ENCODE results near the gene ATP1A2.

Gene ATP1A2

GRCh38 chr1:160136926-160137200, 21.3 kb downstream of the ATP1A2 start:
- no peak overlapping the region for H3K4me3 ChIP-seq (ENCODE audit: low read depth, low read length)
- TF ChIP-seq MAX (IDR thresholded peaks at IDR 0.05; ENCODE audit: low read depth, low read length) (no peak), CTCF (IDR thresholded peaks at IDR 0.05; ENCODE audit: low read depth, low read length) (no peak), MYC (IDR thresholded peaks at IDR 0.05; ENCODE audit: low read depth, low read length) (no peak), POLR2A (IDR thresholded peaks at IDR 0.05; ENCODE audit: extremely low read depth, insufficient read length) (no peak)
- DNase-seq (ENCODE audit: low read depth) = no peak

- no peak overlapping the region for H3K4me3 ChIP-seq (ENCODE audit: low read depth, low read length)
- no peak for DNase-seq (ENCODE audit: low read depth)
- TF ChIP-seq CTCF (IDR thresholded peaks at IDR 0.05; ENCODE audit: low read depth, low read length) (no peak), MAX (IDR thresholded peaks at IDR 0.05; ENCODE audit: low read depth, low read length) (no peak), MYC (IDR thresholded peaks at IDR 0.05; ENCODE audit: low read depth, low read length) (no peak), POLR2A (IDR thresholded peaks at IDR 0.05; ENCODE audit: extremely low read depth, insufficient read length) (no peak)
Observed at GRCh38 chr1:160137216-160137862, 21.8 kb downstream of the ATP1A2 start.

DNA sequence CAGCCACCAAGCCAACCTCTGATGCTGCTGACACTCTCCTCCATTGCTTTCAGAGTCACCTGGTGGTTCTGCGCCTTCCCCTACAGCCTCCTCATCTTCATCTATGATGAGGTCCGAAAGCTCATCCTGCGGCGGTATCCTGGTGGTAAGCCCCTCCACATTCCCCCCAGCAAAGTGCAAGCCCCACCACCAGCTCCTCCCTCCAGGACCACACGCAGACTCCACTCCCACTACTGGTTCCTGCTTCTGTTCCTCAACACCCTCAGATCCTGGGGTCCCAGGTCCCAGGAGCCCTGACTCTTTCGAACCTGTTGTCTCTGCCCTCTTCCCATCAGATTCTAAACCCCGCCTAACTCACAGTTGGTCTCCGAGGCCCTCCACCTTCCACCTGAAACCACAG, 24.3 kb downstream of the ATP1A2 start:
- TF ChIP-seq POLR2A (IDR thresholded peaks at IDR 0.05; ENCODE audit: extremely low read depth, insufficient read length) (no peak), MYC (IDR thresholded peaks at IDR 0.05; ENCODE audit: low read depth, low read length) (no peak), CTCF (IDR thresholded peaks at IDR 0.05; ENCODE audit: low read depth, low read length) (no peak), MAX (IDR thresholded peaks at IDR 0.05; ENCODE audit: low read depth, low read length) (no peak)
- no peak overlapping the region for H3K4me3 ChIP-seq (ENCODE audit: low read depth, low read length)
- DNase-seq (ENCODE audit: low read depth) = no peak

- peak; percentile 88 for DNase-seq (ENCODE audit: low read depth)
- H3K4me3 ChIP-seq (ENCODE audit: low read depth, low read length) = no peak overlapping the region
- no peak for TF ChIP-seq MAX (IDR thresholded peaks at IDR 0.05; ENCODE audit: low read depth, low read length)
- TF ChIP-seq MYC (IDR thresholded peaks at IDR 0.05; ENCODE audit: low read depth, low read length) = no peak
- TF ChIP-seq POLR2A (IDR thresholded peaks at IDR 0.05; ENCODE audit: extremely low read depth, insufficient read length) = no peak
- TF ChIP-seq CTCF (IDR thresholded peaks at IDR 0.05; ENCODE audit: low read depth, low read length) = no peak
Observed at GRCh38 chr1:160143695-160144094, 28.1 kb downstream of the ATP1A2 start.

DNA sequence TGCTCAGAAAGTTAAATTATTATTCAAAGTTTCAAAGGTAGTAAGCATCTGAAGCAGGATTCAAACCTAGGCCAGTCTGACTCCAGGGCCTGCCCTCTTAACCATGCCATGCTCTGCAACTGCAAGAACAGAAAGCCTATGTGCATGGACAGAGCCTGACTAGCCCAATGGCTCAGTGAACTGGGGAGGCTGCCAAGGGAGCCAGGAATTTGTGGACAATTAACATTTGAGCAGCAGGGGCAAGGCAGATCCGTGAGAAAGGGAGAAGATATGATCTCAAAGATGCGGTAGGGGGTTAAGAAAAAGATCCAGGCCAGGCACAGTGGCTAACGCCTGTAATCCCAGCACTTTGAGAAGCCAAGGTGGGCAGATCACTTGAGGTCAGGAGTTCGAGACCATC, 29.4 kb downstream of the ATP1A2 start:
- DNase-seq (ENCODE audit: low read depth) = no peak
- H3K4me3 ChIP-seq (ENCODE audit: low read depth, low read length) = no peak overlapping the region
- TF ChIP-seq CTCF (IDR thresholded peaks at IDR 0.05; ENCODE audit: low read depth, low read length) (no peak), MAX (IDR thresholded peaks at IDR 0.05; ENCODE audit: low read depth, low read length) (no peak), MYC (IDR thresholded peaks at IDR 0.05; ENCODE audit: low read depth, low read length) (no peak), POLR2A (IDR thresholded peaks at IDR 0.05; ENCODE audit: extremely low read depth, insufficient read length) (no peak)

Measured in NB4 (cell line).